K562 (cell line): ENCODE measurements around the gene EVA1B. TPM values are rescaled to one million over a fixed set of nuclear protein-coding genes. Genes with fewer than 3 reads are reported as not detected.

Experiments used
- ATAC-seq: fragments of 200-7000 bp; cut with Tn5 transposase; 3 replicates; pipeline ENCODE4 v1.9.1; 2020; ENCODE audit warnings: moderate library complexity
- BruUV-seq: library from RNA; stranded (reverse); fragments of 400-500 nt; replicated peaks from 2 replicates; lab custom pipeline; 2021; lab: Mats Ljungman, UMichigan
- CTCF ChIA-PET: fragments of 300-600 bp; formaldehyde crosslinking; extraction: SDS; loops from one replicate; lab custom pipeline; 2021; ENCODE audit warnings: low intra/inter-chr PET ratio; lab: Yijun Ruan, JAX
- POLR2A ChIA-PET: fragments of 300-600, 350-650 bp; sonication (Branson Sonifier 250); formaldehyde crosslinking; extraction: SDS; loops from one replicate; lab custom pipeline; 2021; ENCODE audit warnings: antibody characterized with exemption, inconsistent platforms; lab: Yijun Ruan, JAX
- DNase-seq, 4 experiments: peaks; one replicate each; pipeline versions ENCODE4 v3.0.0 to v3.0.0-alpha.2; 2011 to 2018; ENCODE audit warnings: low spot score in 3 of 4, mixed read lengths in 3 of 4; ENCODE audit errors: extremely low read depth in 1 of 4
- FAIRE-seq: peaks from 2 replicates; lab custom pipeline; 2011; peaks lifted over from hg19 to GRCh38; lab: Jason Lieb, UNC
- H2AFZ ChIP-seq: 2 replicates; pipeline ENCODE4 v1.6.0; 2011; ENCODE audit warnings: low read depth, low read length, control low read depth, inconsistent platforms
- H3K27ac ChIP-seq: fragments of 200-600 bp; 3 replicates; pipeline ENCODE4 v1.8.0; 2011; ENCODE audit warnings: low read depth, mild to moderate bottlenecking, control low read depth, inconsistent platforms, low read length, moderate library complexity, mixed read lengths; ENCODE audit errors: extremely low read depth
- H3K27me3 ChIP-seq, 2 experiments: fragments of 300-600 bp in 1 of 2; 2 replicates in 1 of 2; 3 replicates in 1 of 2; pipeline versions ENCODE4 v1.6.0 to v1.8.0; 2011; ENCODE audit warnings: inconsistent platforms in 2 of 2, low read length in 2 of 2, mild to moderate bottlenecking in 1 of 2, mixed read lengths in 1 of 2, moderate library complexity in 1 of 2; ENCODE audit not compliant: control insufficient read depth in 2 of 2, insufficient read depth in 2 of 2
- H3K36me3 ChIP-seq: fragments of 300-600 bp; 3 replicates; pipeline ENCODE4 v1.8.0; 2011; ENCODE audit warnings: mild to moderate bottlenecking, low read length, inconsistent platforms; ENCODE audit not compliant: control insufficient read depth, insufficient read depth
- H3K4me1 ChIP-seq, 2 experiments: fragments of 200-600 bp in 1 of 2; replicated peaks in 1 of 2; 2 replicates in 1 of 2; 3 replicates in 1 of 2; pipeline versions ENCODE4 v1.5.1 to v1.8.0; 2011; ENCODE audit warnings: inconsistent platforms in 2 of 2, low read length in 2 of 2, mild to moderate bottlenecking in 1 of 2, mixed read lengths in 1 of 2, moderate library complexity in 1 of 2; ENCODE audit not compliant: control insufficient read depth in 2 of 2, insufficient read depth in 2 of 2
- H3K4me2 ChIP-seq: 2 replicates; pipeline ENCODE4 v1.6.1; 2011; ENCODE audit warnings: low read length, control low read depth, inconsistent platforms, mixed read lengths; ENCODE audit not compliant: insufficient read depth
- H3K4me3 ChIP-seq: fragments of 200-600 bp; sonication (generic), shearing (Covaris generic); 2 replicates; pipeline ENCODE4 v1.5.1; 2016; ENCODE audit warnings: control low read depth, inconsistent platforms
- H3K79me2 ChIP-seq: fragments of 200-600 bp; 3 replicates; pipeline ENCODE4 v1.8.0; 2011; ENCODE audit warnings: low read length, inconsistent platforms; ENCODE audit not compliant: control insufficient read depth, insufficient read depth
- H3K9ac ChIP-seq, 2 experiments: 2 replicates each; pipeline versions ENCODE4 v1.6.0 to v1.6.1; 2011; ENCODE audit warnings: low read depth in 2 of 2, low read length in 2 of 2, control low read depth in 1 of 2, inconsistent platforms in 1 of 2, mild to moderate bottlenecking in 1 of 2, mixed read lengths in 1 of 2; ENCODE audit not compliant: insufficient read depth in 1 of 2
- H3K9me1 ChIP-seq: one replicate; pipeline ENCODE4 v1.6.0; 2011; ENCODE audit warnings: inconsistent platforms, mild to moderate bottlenecking, low read length, moderate library complexity; ENCODE audit not compliant: control insufficient read depth, insufficient read depth
- H3K9me3 ChIP-seq: replicated peaks from 2 replicates; pipeline ENCODE4 v1.5.1; 2011; ENCODE audit warnings: low read depth, low read length, inconsistent platforms; ENCODE audit not compliant: control insufficient read depth, insufficient read depth
- H4K20me1 ChIP-seq: replicated peaks from 2 replicates; pipeline ENCODE4 v1.6.1; 2011; ENCODE audit warnings: low read length, inconsistent platforms, mixed read lengths; ENCODE audit not compliant: control insufficient read depth, insufficient read depth
- E2F4 ChIP-seq: sonication (generic); formaldehyde crosslinking; IDR thresholded peaks from 2 replicates; pipeline ENCODE4 v1.8.0; 2022; ENCODE audit warnings: mild to moderate bottlenecking, low read depth, missing genetic modification reagents
- ETV5 ChIP-seq: sonication (generic); formaldehyde crosslinking; IDR thresholded peaks from 2 replicates; pipeline ENCODE4 v1.4.0; 2020; ENCODE audit warnings: low read depth, mild to moderate bottlenecking, missing genetic modification reagents
- FOS ChIP-seq: IDR thresholded peaks from 3 replicates; pipeline ENCODE4 v1.6.1; 2011; ENCODE audit not compliant: insufficient read length; ENCODE audit errors: extremely low read depth
- HMGN3 ChIP-seq: IDR thresholded peaks from 2 replicates; pipeline ENCODE4 v1.6.1; 2011; ENCODE audit warnings: borderline replicate concordance, low read depth, mild to moderate bottlenecking, mixed read lengths, low read length; ENCODE audit not compliant: insufficient read length; ENCODE audit errors: extremely low read depth
- HNRNPUL1 ChIP-seq: fragments of 200-400 bp; formaldehyde crosslinking; IDR thresholded peaks from 2 replicates; pipeline ENCODE4 v1.6.1; 2017; ENCODE audit warnings: low read length
- LARP7 ChIP-seq: fragments of 450-650 bp; IDR thresholded peaks from 2 replicates; pipeline ENCODE4 v1.6.1; 2016
- LCOR ChIP-seq: sonication (generic); formaldehyde crosslinking; IDR thresholded peaks from 2 replicates; pipeline ENCODE4 v1.8.0; 2022; ENCODE audit warnings: mild to moderate bottlenecking, missing genetic modification reagents
- MCM3 ChIP-seq: fragments of 450-650 bp; IDR thresholded peaks from 2 replicates; pipeline ENCODE4 v1.6.1; 2016
- MECOM ChIP-seq: fragments of 250-450 bp; sonication (Bioruptor Pico); IDR thresholded peaks from 2 replicates; pipeline ENCODE4 v1.8.0; 2022; ENCODE audit warnings: inconsistent platforms
- PTTG1 ChIP-seq: fragments of 450-650 bp; IDR thresholded peaks from 2 replicates; pipeline ENCODE4 v1.6.1; 2016; ENCODE audit warnings: low read depth, mild to moderate bottlenecking, missing genetic modification characterization, missing compliant biosample characterization
- RBM25 ChIP-seq: fragments of 200-400 bp; formaldehyde crosslinking; IDR thresholded peaks from 2 replicates; pipeline ENCODE4 v1.6.1; 2018; ENCODE audit warnings: low read length, low read depth, moderate library complexity; ENCODE audit not compliant: severe bottlenecking
- SMAD3 ChIP-seq: fragments of 450-650 bp; formaldehyde crosslinking; conservative IDR thresholded peaks from 2 replicates; pipeline ENCODE4 v1.4.0; 2020; ENCODE audit warnings: mild to moderate bottlenecking
- SNIP1 ChIP-seq: fragments of 450-650 bp; IDR thresholded peaks from 2 replicates; pipeline ENCODE4 v1.7.1; 2017; ENCODE audit warnings: low read depth, mild to moderate bottlenecking
- SRSF1 ChIP-seq: fragments of 200-400 bp; formaldehyde crosslinking; IDR thresholded peaks from 2 replicates; pipeline ENCODE4 v1.6.1; 2017; ENCODE audit warnings: mild to moderate bottlenecking, low read depth, low read length, moderate library complexity
- TFAP4 ChIP-seq: sonication (generic); formaldehyde crosslinking; IDR thresholded peaks from 2 replicates; pipeline ENCODE4 v1.8.0; 2022; ENCODE audit warnings: missing genetic modification reagents, mild to moderate bottlenecking, moderate library complexity, borderline replicate concordance
- ZNF511 ChIP-seq: sonication (generic); formaldehyde crosslinking; IDR thresholded peaks from 2 replicates; pipeline ENCODE4 v1.8.0; 2022; ENCODE audit warnings: mild to moderate bottlenecking, missing genetic modification reagents
- ZNF518B ChIP-seq: fragments of 250-450 bp; sonication (Bioruptor Pico); IDR thresholded peaks from 2 replicates; pipeline ENCODE4 v1.5.0; 2021; ENCODE audit warnings: mild to moderate bottlenecking, moderate library complexity
- WGBS: fragments of 100-300 bp; shearing (Covaris generic); methylation state at CpG from one replicate; pipeline ENCODE4 v1.1.6; 2016; ENCODE audit warnings: low coverage, mixed read lengths; ENCODE audit not compliant: insufficient coverage; ENCODE audit errors: missing lambda C conversion rate; 5-methylcytosine and 5-hydroxymethylcytosine counted together
- in situ Hi-C: fragments of 300-500 bp; cut with MboI; formaldehyde crosslinking; loops from 4 replicates; pipeline ENCODE4 v1.15.0; 2018; ENCODE audit warnings: inconsistent platforms, mixed read lengths
- intact Hi-C: fragments of 100-400 bp; cut with micrococcal nuclease; formaldehyde crosslinking; loops from 2 replicates; pipeline ENCODE4 v1.14.2; 2022
- polyA plus RNA-seq, 8 experiments: library from polyadenylated mRNA; depleted of rRNA in 4 of 8; stranded (reverse) in 5 of 8; unstranded in 3 of 8; fragments of >200 nt; fragmentation: Nextera tagmentation in 2 of 8; fragmentation: Illumina TruSeq in 1 of 8; extraction: Ambion mirVana in 2 of 8; extraction: Trizol in 1 of 8; gene quantifications; 2 replicates each; pipeline versions ENCODE4 v1.2.1 to v1.2.3, GENCODE V29; 2011 to 2014; ENCODE audit warnings: inconsistent platforms in 1 of 8, missing spikeins in 1 of 8
- total RNA-seq, 7 experiments: library from RNA; depleted of rRNA in 6 of 7; stranded (reverse); fragments of >200 nt in 6 of 7; fragmentation: Illumina TruSeq in 2 of 7; extraction: Trizol in 2 of 7; gene quantifications; 2 replicates each; pipeline versions ENCODE4 v1.2.1 to v1.2.3, GENCODE V29; 2011 to 2021; ENCODE audit warnings: low replicate concordance in 1 of 7

Gene EVA1B
- total and polyA plus RNA-seq, 9 of the 15 experiments (the other 6 are each of a cell fraction or from before 2014, with no cell fraction given): 0.08 to 65.7 (median 2.4) TPM

GRCh38 chr1:36286802-36287201, 36.6 kb downstream of the EVA1B start:
- WGBS: 95% methylated on average over 13 of the region's 13 CpGs
- Histone ChIP-seq H3K36me3 (peaks cover 94% of the 10 kb centered on the region), H2AFZ (no peak overlapping the region), H3K4me3 (no peak overlapping the region), H3K9ac (no peak overlapping the region), H3K9me3 (no peaks in the 10 kb centered on the region), H3K4me1 (no peaks in the 10 kb centered on the region), H4K20me1 (no peaks in the 10 kb centered on the region), H3K79me2 (peaks cover 33% of the 10 kb centered on the region), H3K4me2 (no peak overlapping the region), H3K27ac (no peak overlapping the region), H3K9me1 (no peaks in the 10 kb centered on the region), H3K27me3 (no peaks in the 10 kb centered on the region)
- ChIA-PET POLR2A (interaction anchor here (1.4 to 2.2 kb wide), 3 partner anchors 13 to 136 kb away, joined by 5 to 20 read pairs (median 5); partner anchors contain the start of gene TRAPPC3), CTCF (interaction anchor here (4.3 to 6.0 kb wide), 2 partner anchors 137 to 186 kb away, joined by 50 to 98 read pairs; partner anchors contain the start of gene TRAPPC3)
- intact Hi-C loops: loop anchor here (5.0 kb wide), 1 partner anchor 135 kb away; no protein-coding TSS in a partner anchor
- ATAC-seq (no peak), FAIRE-seq (no peak), DNase-seq (no peak)
- in situ Hi-C loops: loop anchor here (5.0 kb wide), 2 partner anchors 135 to 185 kb away; no protein-coding TSS in a partner anchor
- TSS peak; percentile 38 for BruUV-seq
- TF ChIP-seq MCM3 (no peak), SMAD3 (CRISPR knock-in tag) (no peak), TFAP4 (no peak), HMGN3 (no peak), FOS (no peak), ETV5 (CRISPR knock-in tag) (no peak), LCOR (CRISPR knock-in tag) (no peak), RBM25 (no peak), HNRNPUL1 (no peak), PTTG1 (tag) (no peak), E2F4 (CRISPR knock-in tag) (no peak), ZNF518B (CRISPR knock-in tag) (no peak), MECOM (CRISPR knock-in tag) (no peak), SRSF1 (no peak), ZNF511 (CRISPR knock-in tag) (no peak), SNIP1 (no peak), LARP7 (no peak)
